HL-60 (cell line): Measurements from ENCODE around the gene RIMS3.
A peak's percentile ranks its signal among the peaks of the same experiment; 100 is the strongest.

Experiments used
- DNase-seq, 2 experiments: peaks; one replicate each; pipeline ENCODE4 v3.0.0-alpha.2; 2010 to 2020; ENCODE audit warnings: low read depth in 1 of 2, low spot score in 1 of 2
- H3K27ac ChIP-seq: fragments of 250-450 bp; sonication (Bioruptor Pico); replicated peaks from 2 replicates; pipeline ENCODE4 v1.5.1; 2020; ENCODE audit warnings: mild to moderate bottlenecking, moderate library complexity
- H3K27me3 ChIP-seq: fragments of 250-450 bp; sonication (Bioruptor Pico); 2 replicates; pipeline ENCODE4 v1.5.1; 2021; ENCODE audit warnings: mild to moderate bottlenecking, moderate library complexity; ENCODE audit not compliant: insufficient read depth, poor library complexity, severe bottlenecking
- H3K4me3 ChIP-seq: replicated peaks from 2 replicates; pipeline ENCODE4 v1.5.1; 2011; ENCODE audit warnings: mild to moderate bottlenecking, control low read depth, low read length; ENCODE audit not compliant: insufficient read depth
- CTCF ChIP-seq: IDR thresholded peaks from one replicate; pipeline ENCODE4 v1.5.1; 2011; ENCODE audit warnings: low read length, control low read depth, inconsistent platforms; ENCODE audit not compliant: insufficient read depth
- GABPA ChIP-seq: IDR thresholded peaks from 2 replicates; pipeline ENCODE4 v1.6.1; 2012; ENCODE audit warnings: low read depth
- POLR2AphosphoS5 ChIP-seq: IDR thresholded peaks from 2 replicates; pipeline ENCODE4 v1.6.1; 2012; ENCODE audit warnings: low read depth
- REST ChIP-seq: IDR thresholded peaks from 2 replicates; pipeline ENCODE4 v1.6.1; 2012; ENCODE audit warnings: low read depth; ENCODE audit not compliant: insufficient replicate concordance
- SPI1 ChIP-seq: IDR thresholded peaks from 2 replicates; pipeline ENCODE4 v1.6.1; 2012; ENCODE audit warnings: low read depth, mild to moderate bottlenecking, borderline replicate concordance

RIMS3 gene

GRCh38 chr1:40668769-40669525, 3.5 kb upstream of the RIMS3 start:
- DNase-seq = peak; percentile 61 to 73
- TF ChIP-seq REST (no peak), CTCF (peak; percentile 87), SPI1 (peak; percentile 32; the same call in 1 of the 2 replicates), POLR2AphosphoS5 (no peak), GABPA (no peak)
- Histone ChIP-seq H3K27me3 (no peaks in the 10 kb centered on the region), H3K27ac (no peak overlapping the region), H3K4me3 (peak overlapping the region; percentile 11; the same call in 1 of the 2 replicates)

GRCh38 chr1:40664791-40665190, 691 bp downstream of the RIMS3 start:
- DNase-seq = no peak
- TF ChIP-seq SPI1 (no peak), REST (no peak), POLR2AphosphoS5 (no peak)
- no peaks in the 10 kb centered on the region for H3K27me3 ChIP-seq
- H3K27ac ChIP-seq = no peak overlapping the region
- H3K4me3 ChIP-seq = no peak overlapping the region

- no peak overlapping the region for H3K4me3 ChIP-seq
Observed at GRCh38 chr1:40664167-40664537, 1.3 kb downstream of the RIMS3 start.

More at GRCh38 chr1:40664167-40664537, 1.3 kb downstream of the RIMS3 start:
- TF ChIP-seq GABPA = no peak
- no peak for TF ChIP-seq REST
- no peak for TF ChIP-seq CTCF
- TF ChIP-seq POLR2AphosphoS5 = no peak
- TF ChIP-seq SPI1 = no peak
- no peak for DNase-seq
- Histone ChIP-seq H3K27me3 (no peaks in the 10 kb centered on the region), H3K27ac (no peak overlapping the region)
